ENCODE measurements around the gene TRPC3. TPM values are rescaled to one million over a fixed set of nuclear protein-coding genes. Genes with fewer than 3 reads are reported as not detected.

The TRPC3 gene
- total RNA-seq, 2 donors from 2014 or later, result 0.26 TPM; not detected in 1

- Histone ChIP-seq H3K9me3 (no peaks in the 10 kb centered on the region), H3K4me3 (no peak overlapping the region), H3K4me1 (peaks cover 20% of the 10 kb centered on the region), H3K27ac (no peak overlapping the region), H3K36me3 (replicated peaks in 1 of 2; ENCODE audit: insufficient read depth in 1 of 2, low read depth in 2 of 2) (no peaks in the 10 kb centered on the region), H3K27me3 (peaks cover 0 to 11% of the 10 kb centered on the region in 2 donors)
- ATAC-seq (no peak), DNase-seq (no peak)
- TF ChIP-seq POLR2A (IDR thresholded peaks at IDR 0.05) (no peak), CTCF (IDR thresholded peaks at IDR 0.05) (no peak)
- 50 to 54% methylated on average over 7 of the region's 7 CpGs for WGBS, 2 donors
- intact Hi-C loops (cut with DNase I), result no loop called here
Measured at GRCh38 chr4:121952290-121952689, 430 bp upstream of the TRPC3 start.

GRCh38 chr4:121950680-121951520 lies 960 bp downstream of the TRPC3 start:
- peak in 2 of 4 donors; percentile 19 to 39 for DNase-seq
- H3K36me3 ChIP-seq (replicated peaks in 1 of 2; ENCODE audit: insufficient read depth in 1 of 2, low read depth in 2 of 2), result no peaks in the 10 kb centered on the region
- peaks cover 0 to 11% of the 10 kb centered on the region in 2 donors for H3K27me3 ChIP-seq

GRCh38 chr4:121950212-121950679 lies 1.6 kb downstream of the TRPC3 start:
- DNase-seq (peak; percentile 42 to 61 (median 53)), ATAC-seq (peak; percentile 57)
- Histone ChIP-seq H3K9me3 (no peaks in the 10 kb centered on the region), H3K36me3 (replicated peaks in 1 of 2; ENCODE audit: insufficient read depth in 1 of 2, low read depth in 2 of 2) (no peaks in the 10 kb centered on the region), H3K4me1 (peaks cover 20% of the 10 kb centered on the region), H3K27me3 (peaks cover 0 to 11% of the 10 kb centered on the region in 2 donors), H3K27ac (no peak overlapping the region), H3K4me3 (peak overlapping the region in 1 of 2 donors; percentile 27)
- WGBS, 2 donors, result 2% methylated on average over 17 to 34 of the region's 34 CpGs
- intact Hi-C loops (cut with DNase I), result no loop called here
- TF ChIP-seq POLR2A (IDR thresholded peaks at IDR 0.05) (no peak), CTCF (IDR thresholded peaks at IDR 0.05) (peak; percentile 21 to 49 (median 39))

More at GRCh38 chr4:121950680-121951520, 960 bp downstream of the TRPC3 start:
- TF ChIP-seq POLR2A (IDR thresholded peaks at IDR 0.05) (no peak), CTCF (IDR thresholded peaks at IDR 0.05) (no peak)
- ATAC-seq, result peak; percentile 47
- H3K4me1 ChIP-seq, result peaks cover 20% of the 10 kb centered on the region
- H3K27ac ChIP-seq, result no peak overlapping the region
- no peaks in the 10 kb centered on the region for H3K9me3 ChIP-seq
- H3K4me3 ChIP-seq, result peak overlapping the region in 1 of 2 donors; percentile 27
- intact Hi-C loops (cut with DNase I), result no loop called here
- WGBS, 2 donors, result 1% methylated on average over 24 to 56 of the region's 76 CpGs

GRCh38 chr4:121946644-121947043 lies 5.2 kb downstream of the TRPC3 start:
- no peak for TF ChIP-seq POLR2A (IDR thresholded peaks at IDR 0.05)
- TF ChIP-seq CTCF (IDR thresholded peaks at IDR 0.05), result no peak
- Histone ChIP-seq H3K4me1 (peaks cover 17% of the 10 kb centered on the region), H3K36me3 (replicated peaks in 1 of 2; ENCODE audit: insufficient read depth in 1 of 2, low read depth in 2 of 2) (no peaks in the 10 kb centered on the region), H3K27me3 (peaks cover 0 to 10% of the 10 kb centered on the region in 2 donors), H3K9me3 (no peaks in the 10 kb centered on the region), H3K4me3 (no peak overlapping the region), H3K27ac (no peak overlapping the region)
- DNase-seq (no peak), ATAC-seq (no peak)
- 65 to 66% methylated on average over 3 of the region's 3 CpGs for WGBS, 2 donors
- intact Hi-C loops (cut with DNase I), result no loop called here
